ENCODE results near the gene TICAM2.

Gene TICAM2

DNA sequence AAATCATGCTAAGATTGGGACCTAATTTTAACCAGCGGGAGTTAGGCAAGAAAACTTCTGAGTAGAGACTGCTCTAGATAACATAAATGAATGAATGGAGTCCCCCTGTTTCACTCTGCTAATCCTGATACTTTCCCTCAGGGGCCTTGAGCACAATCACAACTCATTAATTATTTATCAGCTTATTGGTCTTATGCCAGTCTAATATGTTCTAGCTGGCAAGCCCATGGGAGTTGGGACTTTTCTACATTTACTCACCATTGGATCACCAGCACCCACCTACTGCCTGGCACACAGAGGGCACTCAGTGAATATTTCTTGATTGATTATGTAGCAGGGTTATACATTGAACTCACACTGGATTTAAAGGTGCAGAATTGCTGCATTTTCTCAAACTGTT lies 37.1 kb upstream of the TICAM2 start:
- no peak for DNase-seq (ENCODE audit: low read depth, low spot score)
- H3K27me3 ChIP-seq (ENCODE audit: insufficient read depth, insufficient read length) = no peaks in the 10 kb centered on the region
- no peaks in the 10 kb centered on the region for H3K4me1 ChIP-seq (ENCODE audit: insufficient read depth, insufficient read length)
- H3K9me3 ChIP-seq (ENCODE audit: insufficient read depth, low read length) = no peaks in the 10 kb centered on the region
- TF ChIP-seq ZNF274 (IDR thresholded peaks at IDR 0.05; ENCODE audit: low read depth, low read length) = no peak
- no peak for TF ChIP-seq SUZ12 (IDR thresholded peaks at IDR 0.05; ENCODE audit: extremely low read depth, insufficient read depth, insufficient read length)
- TF ChIP-seq YY1 (IDR thresholded peaks at IDR 0.05; ENCODE audit: insufficient read depth, insufficient read length) = no peak
- no peaks in the 10 kb centered on the region for H3K36me3 ChIP-seq (ENCODE audit: insufficient read depth, insufficient read length, low read length)
- no peak overlapping the region for H3K9ac ChIP-seq (ENCODE audit: insufficient read length, low read depth)
- no peak overlapping the region for H3K4me3 ChIP-seq (ENCODE audit: insufficient read length, low read depth)

DNA sequence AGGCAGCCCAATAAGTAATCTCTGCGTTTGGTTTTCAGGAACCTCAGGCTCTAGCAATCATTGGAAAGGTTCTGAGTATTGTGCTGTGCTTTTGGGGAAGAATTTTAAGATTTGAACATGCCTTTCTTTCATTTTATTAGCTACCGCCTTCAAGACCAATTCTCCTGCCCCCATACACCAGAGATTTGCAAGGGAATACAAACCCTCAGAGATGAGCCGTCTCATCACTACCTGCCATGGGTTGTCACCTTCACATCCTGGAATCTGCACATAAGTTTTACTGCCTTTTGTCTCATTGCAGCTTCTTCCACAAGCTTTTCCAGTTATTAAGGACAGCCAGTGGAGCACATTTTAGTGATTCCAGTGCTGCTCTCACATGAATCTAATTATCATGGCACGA lies 35.2 kb upstream of the TICAM2 start:
- H3K9me3 ChIP-seq (ENCODE audit: insufficient read depth, low read length) = no peaks in the 10 kb centered on the region
- H3K36me3 ChIP-seq (ENCODE audit: insufficient read depth, insufficient read length, low read length) = no peaks in the 10 kb centered on the region
- TF ChIP-seq ZNF274 (IDR thresholded peaks at IDR 0.05; ENCODE audit: low read depth, low read length) (no peak), SUZ12 (IDR thresholded peaks at IDR 0.05; ENCODE audit: extremely low read depth, insufficient read depth, insufficient read length) (no peak), YY1 (IDR thresholded peaks at IDR 0.05; ENCODE audit: insufficient read depth, insufficient read length) (no peak)
- H3K4me1 ChIP-seq (ENCODE audit: insufficient read depth, insufficient read length) = no peaks in the 10 kb centered on the region
- no peak overlapping the region for H3K4me3 ChIP-seq (ENCODE audit: insufficient read length, low read depth)
- H3K9ac ChIP-seq (ENCODE audit: insufficient read length, low read depth) = no peak overlapping the region
- no peak for DNase-seq (ENCODE audit: low read depth, low spot score)
- H3K27me3 ChIP-seq (ENCODE audit: insufficient read depth, insufficient read length) = no peaks in the 10 kb centered on the region

DNA sequence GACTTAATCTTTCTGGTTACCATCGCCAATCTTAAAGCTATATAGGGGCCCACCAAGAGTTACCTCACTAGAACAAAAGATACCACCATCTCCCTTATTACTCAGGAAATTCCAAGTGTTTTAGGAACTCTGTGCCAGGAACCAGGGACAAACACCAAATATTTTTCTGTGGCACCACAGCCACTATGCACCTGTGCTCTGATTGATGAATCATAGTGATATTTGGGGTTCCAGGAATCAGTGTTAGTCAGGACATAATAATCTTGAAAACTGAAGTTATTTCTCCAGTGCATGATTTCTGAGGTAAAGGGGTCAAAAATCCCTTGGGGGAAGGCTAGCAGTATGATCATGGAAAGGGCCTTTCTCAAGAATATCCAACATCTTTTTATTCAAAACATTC lies 33.7 kb upstream of the TICAM2 start:
- no peak overlapping the region for H3K4me3 ChIP-seq (ENCODE audit: insufficient read length, low read depth)
- no peak for TF ChIP-seq ZNF274 (IDR thresholded peaks at IDR 0.05; ENCODE audit: low read depth, low read length)
- no peaks in the 10 kb centered on the region for H3K4me1 ChIP-seq (ENCODE audit: insufficient read depth, insufficient read length)
- no peak overlapping the region for H3K9ac ChIP-seq (ENCODE audit: insufficient read length, low read depth)
- DNase-seq (ENCODE audit: low read depth, low spot score) = no peak
- no peaks in the 10 kb centered on the region for H3K27me3 ChIP-seq (ENCODE audit: insufficient read depth, insufficient read length)
- H3K36me3 ChIP-seq (ENCODE audit: insufficient read depth, insufficient read length, low read length) = no peaks in the 10 kb centered on the region
- no peaks in the 10 kb centered on the region for H3K9me3 ChIP-seq (ENCODE audit: insufficient read depth, low read length)

DNA sequence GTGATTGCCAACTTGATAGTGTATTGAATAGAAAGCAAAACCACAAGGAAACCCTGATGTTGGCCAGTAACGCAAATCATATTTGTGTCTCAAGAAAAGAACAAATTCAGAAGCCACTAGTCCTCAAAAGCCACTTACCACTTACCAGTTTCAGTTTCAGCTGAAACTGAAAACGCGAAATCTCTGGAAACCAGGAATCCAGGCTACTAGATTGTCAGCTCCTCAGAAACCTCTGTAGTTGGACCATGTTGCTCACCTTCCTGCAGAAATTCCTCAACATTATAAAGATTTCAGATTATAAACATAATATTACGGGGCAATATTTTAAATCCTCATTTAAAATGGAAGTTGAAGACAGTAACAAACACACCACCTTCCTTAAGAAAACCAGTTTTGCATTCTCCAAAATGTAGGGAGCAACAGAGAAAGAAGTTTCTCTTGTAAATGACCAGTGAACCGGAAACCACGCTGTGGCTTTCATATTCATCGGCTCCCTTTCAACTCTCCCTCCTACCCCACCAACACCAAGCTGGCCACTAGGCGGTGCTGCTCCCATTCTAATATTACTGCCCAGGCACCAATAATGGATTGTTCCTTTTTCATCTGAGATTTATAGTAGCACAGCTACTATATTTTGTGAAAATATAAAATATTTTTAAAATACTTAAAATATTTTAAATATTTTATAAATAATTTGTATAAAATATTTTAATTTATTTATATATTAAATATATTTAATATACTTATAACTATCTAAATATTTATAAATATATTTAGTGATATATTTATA lies 32.3 kb upstream of the TICAM2 start:
- no peak for TF ChIP-seq YY1 (IDR thresholded peaks at IDR 0.05; ENCODE audit: insufficient read depth, insufficient read length)
- no peak for TF ChIP-seq SUZ12 (IDR thresholded peaks at IDR 0.05; ENCODE audit: extremely low read depth, insufficient read depth, insufficient read length)
- no peak for TF ChIP-seq ZNF274 (IDR thresholded peaks at IDR 0.05; ENCODE audit: low read depth, low read length)
- H3K27me3 ChIP-seq (ENCODE audit: insufficient read depth, insufficient read length) = no peaks in the 10 kb centered on the region
- peak; percentile 71 for DNase-seq (ENCODE audit: low read depth, low spot score)
- no peaks in the 10 kb centered on the region for H3K36me3 ChIP-seq (ENCODE audit: insufficient read depth, insufficient read length, low read length)
- no peak overlapping the region for H3K9ac ChIP-seq (ENCODE audit: insufficient read length, low read depth)
- no peaks in the 10 kb centered on the region for H3K4me1 ChIP-seq (ENCODE audit: insufficient read depth, insufficient read length)
- no peaks in the 10 kb centered on the region for H3K9me3 ChIP-seq (ENCODE audit: insufficient read depth, low read length)
- H3K4me3 ChIP-seq (ENCODE audit: insufficient read length, low read depth) = no peak overlapping the region

DNA sequence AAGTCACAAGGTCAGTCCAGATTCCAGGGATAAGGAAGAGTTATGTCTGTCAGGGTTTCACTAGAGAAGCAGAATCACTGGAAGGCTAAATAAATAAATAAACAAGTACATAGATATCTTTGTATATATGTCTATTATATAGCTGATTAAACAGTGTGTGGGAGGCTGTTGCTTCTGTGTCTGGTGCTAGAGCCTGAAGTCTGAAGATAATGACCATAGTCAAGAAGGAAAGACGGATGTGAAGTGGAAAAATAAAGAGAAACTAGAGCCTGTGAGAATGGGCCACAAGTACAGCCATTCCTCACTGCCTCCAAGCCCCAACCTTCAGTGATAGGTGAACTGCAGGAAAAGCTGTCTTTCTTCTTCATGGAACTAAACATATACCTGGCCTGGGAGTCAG lies 27.6 kb upstream of the TICAM2 start:
- no peak for DNase-seq (ENCODE audit: low read depth, low spot score)
- Histone ChIP-seq H3K36me3 (ENCODE audit: insufficient read depth, insufficient read length, low read length) (no peaks in the 10 kb centered on the region), H3K27me3 (ENCODE audit: insufficient read depth, insufficient read length) (no peaks in the 10 kb centered on the region), H3K4me1 (ENCODE audit: insufficient read depth, insufficient read length) (no peaks in the 10 kb centered on the region), H3K9ac (ENCODE audit: insufficient read length, low read depth) (no peak overlapping the region), H3K9me3 (ENCODE audit: insufficient read depth, low read length) (no peaks in the 10 kb centered on the region), H3K4me3 (ENCODE audit: insufficient read length, low read depth) (no peak overlapping the region)
- TF ChIP-seq ZNF274 (IDR thresholded peaks at IDR 0.05; ENCODE audit: low read depth, low read length) = no peak

DNA sequence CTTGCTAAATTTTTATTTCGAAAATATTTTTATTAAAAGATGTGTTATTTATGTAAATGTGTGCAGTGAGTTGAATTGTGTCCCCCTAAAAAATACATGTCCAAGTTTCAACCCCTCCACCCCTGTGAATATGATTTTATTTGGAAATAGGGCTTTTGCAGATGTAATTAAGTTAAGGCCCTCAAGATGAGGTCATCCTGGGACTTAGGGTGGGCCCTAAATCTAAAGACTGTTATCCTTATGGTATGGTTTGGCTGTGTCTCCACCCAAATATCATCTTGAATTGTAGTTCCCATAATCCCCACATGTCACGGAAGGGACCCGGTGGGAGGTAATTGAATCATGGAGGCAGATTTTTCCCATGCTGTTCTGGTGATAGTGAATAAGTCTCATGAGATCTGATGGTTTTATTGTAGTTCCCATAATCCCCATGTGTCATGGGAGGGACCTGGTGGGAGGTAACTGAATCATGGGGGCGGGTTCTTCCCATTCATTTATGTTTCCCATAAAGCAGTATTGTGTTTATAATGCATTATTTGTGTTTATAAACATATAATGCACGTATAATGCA lies 25.1 kb upstream of the TICAM2 start:
- no peak for TF ChIP-seq YY1 (IDR thresholded peaks at IDR 0.05; ENCODE audit: insufficient read depth, insufficient read length)
- no peak for TF ChIP-seq ZNF274 (IDR thresholded peaks at IDR 0.05; ENCODE audit: low read depth, low read length)
- TF ChIP-seq SUZ12 (IDR thresholded peaks at IDR 0.05; ENCODE audit: extremely low read depth, insufficient read depth, insufficient read length) = no peak
- Histone ChIP-seq H3K9ac (ENCODE audit: insufficient read length, low read depth) (no peak overlapping the region), H3K4me3 (ENCODE audit: insufficient read length, low read depth) (no peak overlapping the region), H3K27me3 (ENCODE audit: insufficient read depth, insufficient read length) (no peaks in the 10 kb centered on the region), H3K36me3 (ENCODE audit: insufficient read depth, insufficient read length, low read length) (peaks cover 16% of the 10 kb centered on the region), H3K9me3 (ENCODE audit: insufficient read depth, low read length) (no peaks in the 10 kb centered on the region), H3K4me1 (ENCODE audit: insufficient read depth, insufficient read length) (no peaks in the 10 kb centered on the region)
- DNase-seq (ENCODE audit: low read depth, low spot score) = no peak

DNA sequence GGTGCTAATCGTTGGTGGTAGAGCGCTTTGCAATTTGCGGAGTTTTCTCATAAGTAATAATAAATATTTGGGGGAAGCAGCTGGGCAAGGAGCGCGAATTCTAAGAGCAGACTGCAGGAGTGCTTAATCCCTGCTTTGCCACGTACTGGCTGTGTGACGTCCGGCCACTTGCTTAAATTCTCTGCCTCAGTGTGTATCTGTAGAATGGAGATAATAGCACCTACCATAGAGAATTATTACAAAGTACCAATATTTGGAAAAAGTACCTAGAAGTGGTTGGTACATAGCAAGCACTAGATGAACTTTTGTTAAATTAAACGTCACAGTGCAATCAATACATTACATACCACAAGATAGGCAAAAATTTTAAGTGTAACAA lies 24.2 kb upstream of the TICAM2 start:
- no peak for DNase-seq (ENCODE audit: low read depth, low spot score)
- no peaks in the 10 kb centered on the region for H3K4me1 ChIP-seq (ENCODE audit: insufficient read depth, insufficient read length)
- peaks cover 20% of the 10 kb centered on the region for H3K36me3 ChIP-seq (ENCODE audit: insufficient read depth, insufficient read length, low read length)
- H3K27me3 ChIP-seq (ENCODE audit: insufficient read depth, insufficient read length) = no peaks in the 10 kb centered on the region
- H3K4me3 ChIP-seq (ENCODE audit: insufficient read length, low read depth) = peak overlapping the region; percentile 53
- TF ChIP-seq ZNF274 (IDR thresholded peaks at IDR 0.05; ENCODE audit: low read depth, low read length) (no peak), YY1 (IDR thresholded peaks at IDR 0.05; ENCODE audit: insufficient read depth, insufficient read length) (no peak), SUZ12 (IDR thresholded peaks at IDR 0.05; ENCODE audit: extremely low read depth, insufficient read depth, insufficient read length) (no peak)
- H3K9me3 ChIP-seq (ENCODE audit: insufficient read depth, low read length) = no peaks in the 10 kb centered on the region
- peak overlapping the region; percentile 59 for H3K9ac ChIP-seq (ENCODE audit: insufficient read length, low read depth)

Measured in NT2/D1 (cell line).